Progenitor cell of endocrine pancreas (in vitro differentiated cells): ENCODE data around the gene MED17. TPM values are rescaled to one million over a fixed set of nuclear protein-coding genes. Genes with fewer than 3 reads are reported as not detected.

Experiments used
- DNase-seq: peaks from one replicate; pipeline ENCODE4 v3.0.0; 2021; ENCODE audit warnings: low spot score; ENCODE audit not compliant: unreplicated experiment
- H3K27ac Mint-ChIP-seq: 2 replicates; pipeline ENCODE4 v1.8.0; 2021; ENCODE audit warnings: mild to moderate bottlenecking, moderate library complexity, mixed read lengths
- H3K27me3 Mint-ChIP-seq: 2 replicates; pipeline ENCODE4 v1.8.0; 2021; ENCODE audit warnings: mixed read lengths
- H3K36me3 Mint-ChIP-seq: 2 replicates; pipeline ENCODE4 v1.8.0; 2022; ENCODE audit warnings: mixed read lengths; ENCODE audit not compliant: insufficient read depth
- H3K4me1 Mint-ChIP-seq: 2 replicates; pipeline ENCODE4 v1.8.0; 2021; ENCODE audit warnings: low read depth, mixed read lengths
- H3K4me3 Mint-ChIP-seq: 2 replicates; pipeline ENCODE4 v1.8.0; 2021; ENCODE audit warnings: low read depth, mild to moderate bottlenecking, moderate library complexity, mixed read lengths
- H3K9me3 Mint-ChIP-seq: 2 replicates; pipeline ENCODE4 v1.8.0; 2021; ENCODE audit warnings: low read depth, mixed read lengths
- CTCF ChIP-seq: fragments of 200-600 bp; sonication (generic); IDR thresholded peaks from one replicate; pipeline ENCODE4 v1.5.0; 2021; ENCODE audit warnings: antibody characterized with exemption, mild to moderate bottlenecking; ENCODE audit not compliant: unreplicated experiment
- total RNA-seq: library from RNA; stranded (reverse); gene quantifications from 2 replicates; pipeline ENCODE4 v1.2.1, GENCODE V29; 2021

MED17 gene
- total RNA-seq, 1 donor from 2014 or later = 55.7 TPM

DNA sequence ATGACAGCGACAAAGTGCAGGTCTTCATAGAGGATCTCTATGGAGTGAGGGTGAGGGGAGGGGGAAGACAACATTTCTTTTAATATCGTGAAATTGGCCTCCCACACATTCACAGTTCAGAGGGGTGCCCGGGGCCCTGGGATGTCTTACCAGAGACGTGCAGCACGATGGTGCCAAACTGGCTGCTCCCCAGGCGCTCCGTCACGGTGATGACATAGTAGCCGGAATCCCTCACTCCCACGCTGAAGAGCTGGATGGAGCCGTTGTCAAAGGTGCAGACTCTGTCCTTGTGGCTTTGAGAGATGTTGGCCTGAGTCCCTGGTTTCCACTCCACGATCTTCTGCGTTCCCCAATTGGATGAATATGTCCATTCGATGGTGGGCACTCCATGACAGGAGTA, 36.8 kb downstream of the MED17 start:
- Mint-ChIP-seq H3K9me3 (peaks cover 6% of the 10 kb centered on the region), H3K4me3 (no peak overlapping the region), H3K27ac (no peak overlapping the region), H3K36me3 (peaks cover 3% of the 10 kb centered on the region), H3K27me3 (no peaks in the 10 kb centered on the region), H3K4me1 (peaks cover 18% of the 10 kb centered on the region)
- no peak for DNase-seq
- TF ChIP-seq CTCF = no peak

DNA sequence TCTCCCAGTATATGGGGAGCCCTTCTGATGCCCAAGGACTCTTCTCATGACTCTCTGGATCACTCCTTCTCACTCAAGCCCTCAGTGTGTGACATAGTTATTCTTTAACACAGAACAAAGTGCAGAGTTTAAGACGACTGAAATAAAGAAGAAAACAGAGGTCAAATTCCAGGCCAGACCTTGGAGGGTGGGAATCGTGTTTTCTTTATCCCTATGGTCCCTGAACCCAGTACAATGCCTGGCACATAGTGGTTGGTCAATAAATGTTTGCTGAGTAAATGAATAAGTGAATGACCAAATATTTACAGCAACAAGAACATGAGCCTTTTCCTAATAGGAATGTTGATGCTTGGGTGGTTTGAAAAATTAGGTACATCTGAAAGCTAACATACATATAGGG, 37.5 kb downstream of the MED17 start:
- TF ChIP-seq CTCF = no peak
- H3K4me1 Mint-ChIP-seq = peaks cover 18% of the 10 kb centered on the region
- DNase-seq = no peak
- H3K4me3 Mint-ChIP-seq = no peak overlapping the region
- no peaks in the 10 kb centered on the region for H3K27me3 Mint-ChIP-seq
- H3K27ac Mint-ChIP-seq = peak overlapping the region; percentile 74
- peaks cover 6% of the 10 kb centered on the region for H3K9me3 Mint-ChIP-seq
- H3K36me3 Mint-ChIP-seq = no peaks in the 10 kb centered on the region

DNA sequence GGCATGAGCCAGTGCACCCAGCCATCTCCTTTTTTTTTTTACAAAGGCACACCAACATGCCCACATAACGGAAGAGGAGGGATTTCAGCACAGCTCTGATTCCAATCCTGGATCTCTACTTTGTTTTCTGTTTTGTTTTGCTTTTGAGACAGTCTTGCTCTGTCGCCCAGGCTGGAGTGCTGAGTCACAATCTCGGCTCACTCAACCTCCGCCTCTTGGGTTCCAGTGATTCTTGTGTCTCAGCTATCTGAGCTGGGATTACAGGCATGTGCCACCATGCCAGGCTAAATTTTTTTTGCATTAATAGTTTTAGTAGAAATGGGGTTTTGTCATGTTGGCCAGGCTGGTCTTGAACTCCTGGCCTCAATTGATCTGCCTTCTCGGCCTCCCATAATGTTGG, 38.3 kb downstream of the MED17 start:
- Mint-ChIP-seq H3K4me3 (no peak overlapping the region), H3K9me3 (peaks cover 6% of the 10 kb centered on the region), H3K4me1 (peaks cover 18% of the 10 kb centered on the region), H3K27me3 (no peaks in the 10 kb centered on the region), H3K36me3 (no peaks in the 10 kb centered on the region), H3K27ac (peak overlapping the region; percentile 82)
- no peak for DNase-seq
- no peak for TF ChIP-seq CTCF

DNA sequence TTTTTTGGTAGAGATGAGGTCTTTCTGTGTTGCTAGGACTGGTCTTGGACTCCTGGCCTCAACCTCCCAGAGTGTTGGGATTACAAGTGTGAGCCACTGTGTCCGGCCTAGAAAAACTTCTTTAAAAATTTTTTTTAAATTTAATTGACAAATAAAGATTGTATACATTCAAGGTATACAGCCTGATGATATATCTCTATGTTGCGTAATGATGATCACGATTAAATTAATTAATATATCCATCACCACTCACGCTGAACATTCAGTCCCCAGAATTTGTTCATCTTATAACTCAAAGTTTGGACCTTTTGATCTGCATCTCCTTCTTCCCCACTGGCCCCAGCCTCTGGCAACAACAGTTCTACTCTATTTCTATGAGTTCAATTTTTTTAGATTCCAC, 39.1 kb downstream of the MED17 start:
- Mint-ChIP-seq H3K9me3 (peaks cover 6% of the 10 kb centered on the region), H3K27ac (no peak overlapping the region), H3K36me3 (no peaks in the 10 kb centered on the region), H3K4me3 (no peak overlapping the region), H3K27me3 (no peaks in the 10 kb centered on the region), H3K4me1 (peaks cover 11% of the 10 kb centered on the region)
- TF ChIP-seq CTCF = no peak
- no peak for DNase-seq

GRCh38 chr11:93827363-93827762, 43.3 kb downstream of the MED17 start:
- Mint-ChIP-seq H3K4me1 (peaks cover 9% of the 10 kb centered on the region), H3K36me3 (no peaks in the 10 kb centered on the region), H3K9me3 (peaks cover 6% of the 10 kb centered on the region), H3K4me3 (no peak overlapping the region), H3K27me3 (no peaks in the 10 kb centered on the region), H3K27ac (no peak overlapping the region)
- TF ChIP-seq CTCF = no peak
- no peak for DNase-seq
